Stimulated activated naive B cell treated with anti-CD40 and anti-IgM and Interleukin-4, amounts not matched to agents 10 μg/mL and 1 μg/mL and 100 μg/mL, for 72 hours (primary cell): ENCODE data around the gene CNTN6.

Experiments used
- ATAC-seq, 2 donors: fragments of 150-1000 bp; cut with Tn5 transposase; replicated peaks; 2 replicates each; pipeline ENCODE4 v1.10.0; 2021; ENCODE audit warnings: moderate library complexity in 1 of 2
- DNase-seq: peaks from one replicate; pipeline ENCODE4 v3.0.0; 2021
- H3K27ac Mint-ChIP-seq: one replicate; pipeline ENCODE4 v1.8.0; 2022; ENCODE audit warnings: mild to moderate bottlenecking, mixed read lengths
- H3K27me3 Mint-ChIP-seq, 2 donors: one replicate each; pipeline ENCODE4 v1.8.0; 2022; ENCODE audit warnings: mixed read lengths in 2 of 2
- H3K36me3 Mint-ChIP-seq, 2 donors: one replicate each; pipeline ENCODE4 v1.8.0; 2022; ENCODE audit warnings: mixed read lengths in 2 of 2, mild to moderate bottlenecking in 1 of 2
- H3K4me1 Mint-ChIP-seq, 2 donors: one replicate each; pipeline ENCODE4 v1.8.0; 2022; ENCODE audit warnings: mixed read lengths in 2 of 2, mild to moderate bottlenecking in 1 of 2
- H3K4me3 Mint-ChIP-seq, 2 donors: one replicate each; pipeline ENCODE4 v1.8.0; 2022; ENCODE audit warnings: mild to moderate bottlenecking in 2 of 2, mixed read lengths in 2 of 2, moderate library complexity in 1 of 2
- H3K9me3 Mint-ChIP-seq, 2 donors: one replicate each; pipeline ENCODE4 v1.8.0; 2022; ENCODE audit warnings: mixed read lengths in 2 of 2, mild to moderate bottlenecking in 1 of 2

Gene CNTN6

DNA sequence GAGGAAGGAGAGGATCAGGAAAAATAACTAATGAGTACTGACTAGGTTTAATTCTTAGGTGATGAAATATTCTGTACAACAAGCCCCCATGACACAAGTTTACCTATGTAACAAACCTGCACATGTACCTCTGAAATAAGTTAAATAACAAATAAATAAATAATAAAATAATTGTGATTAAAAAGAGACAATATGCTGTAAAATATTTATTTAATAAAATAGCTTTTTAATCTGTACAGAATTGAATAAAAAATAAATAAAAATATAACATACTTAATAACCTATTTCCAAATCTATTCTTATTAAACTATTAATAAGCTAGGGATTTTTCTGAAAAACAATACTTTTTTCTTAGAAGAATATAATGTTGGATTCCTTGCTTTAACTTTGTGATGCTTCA lies 355.6 kb downstream of the CNTN6 start:
- no peak overlapping the region for H3K27ac Mint-ChIP-seq
- no peaks in the 10 kb centered on the region for H3K4me1 Mint-ChIP-seq
- no peaks in the 10 kb centered on the region for H3K27me3 Mint-ChIP-seq
- no peak for DNase-seq
- no peak overlapping the region for H3K4me3 Mint-ChIP-seq
- no peak for ATAC-seq
- no peaks in the 10 kb centered on the region for H3K36me3 Mint-ChIP-seq
- peaks cover 0 to 2% of the 10 kb centered on the region in 2 donors for H3K9me3 Mint-ChIP-seq
